Neural progenitor cell (in vitro differentiated cells): ENCODE data around the gene MYOM3. TPM values are rescaled to one million over a fixed set of nuclear protein-coding genes. Genes with fewer than 3 reads are reported as not detected.

Experiments
- DNase-seq: peaks from one replicate; pipeline ENCODE4 v3.0.0-alpha.2; 2016; ENCODE audit warnings: low spot score
- H2AFZ ChIP-seq: fragments of 200-600 bp; sonication (generic); replicated peaks from 2 replicates; pipeline ENCODE4 v1.6.1; 2016; ENCODE audit warnings: antibody characterized with exemption
- H3F3A ChIP-seq: fragments of 200-600 bp; sonication (generic); 2 replicates; pipeline ENCODE4 v1.6.1; 2016; ENCODE audit warnings: antibody characterized with exemption, low read depth
- H3K27ac ChIP-seq: fragments of 200-600 bp; sonication (generic); 2 replicates; pipeline ENCODE4 v1.5.1; 2016; ENCODE audit warnings: mild to moderate bottlenecking
- H3K27me3 ChIP-seq: fragments of 200-600 bp; sonication (generic); 2 replicates; pipeline ENCODE4 v1.6.1; 2016; ENCODE audit warnings: mild to moderate bottlenecking, moderate library complexity
- H3K36me3 ChIP-seq: fragments of 200-600 bp; sonication (generic); 2 replicates; pipeline ENCODE4 v1.5.1; 2016
- H3K4me1 ChIP-seq: fragments of 200-600 bp; sonication (generic); 2 replicates; pipeline ENCODE4 v1.6.1; 2016; ENCODE audit warnings: mixed run types
- H3K4me2 ChIP-seq: fragments of 200-600 bp; sonication (generic); 2 replicates; pipeline ENCODE4 v1.6.1; 2016
- H3K4me3 ChIP-seq: fragments of 200-600 bp; sonication (generic); 2 replicates; pipeline ENCODE4 v1.5.1; 2016
- H3K79me2 ChIP-seq: fragments of 200-600 bp; sonication (generic); 2 replicates; pipeline ENCODE4 v1.6.1; 2016; ENCODE audit warnings: low read depth
- H3K9ac ChIP-seq: fragments of 200-600 bp; sonication (generic); 2 replicates; pipeline ENCODE4 v1.6.1; 2016
- H3K9me3 ChIP-seq: fragments of 200-600 bp; sonication (generic); 2 replicates; pipeline ENCODE4 v1.5.1; 2016; ENCODE audit warnings: low read depth
- H4K20me1 ChIP-seq: fragments of 200-600 bp; sonication (generic); 2 replicates; pipeline ENCODE4 v1.6.1; 2016; ENCODE audit warnings: low read depth
- H3K27ac Mint-ChIP-seq: 3 replicates; pipeline ENCODE4 v1.8.0; 2021; ENCODE audit warnings: mixed read lengths
- H3K27me3 Mint-ChIP-seq: 2 replicates; pipeline ENCODE4 v1.8.0; 2022; ENCODE audit warnings: low read depth, mild to moderate bottlenecking, inconsistent platforms, moderate library complexity, mixed read lengths; ENCODE audit not compliant: insufficient read depth
- H3K36me3 Mint-ChIP-seq: 3 replicates; pipeline ENCODE4 v1.8.0; 2021; ENCODE audit warnings: mixed read lengths
- H3K4me1 Mint-ChIP-seq: 3 replicates; pipeline ENCODE4 v1.8.0; 2021; ENCODE audit warnings: mixed read lengths
- H3K4me3 Mint-ChIP-seq: 3 replicates; pipeline ENCODE4 v1.8.0; 2021; ENCODE audit warnings: mild to moderate bottlenecking, moderate library complexity, mixed read lengths
- H3K9me3 Mint-ChIP-seq: 3 replicates; pipeline ENCODE4 v1.8.0; 2020; ENCODE audit warnings: mixed read lengths
- EZH2 ChIP-seq: fragments of 200-600 bp; sonication (generic); IDR thresholded peaks from 2 replicates; pipeline ENCODE4 v1.6.1; 2017; ENCODE audit warnings: antibody characterized with exemption, mild to moderate bottlenecking, moderate library complexity
- EZH2phosphoT487 ChIP-seq: fragments of 200-600 bp; sonication (generic); IDR thresholded peaks from 2 replicates; pipeline ENCODE4 v1.6.1; 2017; ENCODE audit warnings: antibody characterized with exemption
- total RNA-seq: library from RNA; depleted of rRNA; stranded (reverse); fragments of >200 nt; gene quantifications from 2 replicates; pipeline ENCODE4 v1.2.3, GENCODE V29; 2015; ENCODE audit warnings: low replicate concordance
- TF ChIP-seq, protein P1 (sequence below): fragments of 200-600 bp; sonication (generic); IDR thresholded peaks from 2 replicates; pipeline ENCODE4 v1.5.1; 2017; ENCODE audit warnings: antibody characterized with exemption, mild to moderate bottlenecking

MYOM3 gene
- total RNA-seq, 1 donor from 2014 or later = not detected

DNA sequence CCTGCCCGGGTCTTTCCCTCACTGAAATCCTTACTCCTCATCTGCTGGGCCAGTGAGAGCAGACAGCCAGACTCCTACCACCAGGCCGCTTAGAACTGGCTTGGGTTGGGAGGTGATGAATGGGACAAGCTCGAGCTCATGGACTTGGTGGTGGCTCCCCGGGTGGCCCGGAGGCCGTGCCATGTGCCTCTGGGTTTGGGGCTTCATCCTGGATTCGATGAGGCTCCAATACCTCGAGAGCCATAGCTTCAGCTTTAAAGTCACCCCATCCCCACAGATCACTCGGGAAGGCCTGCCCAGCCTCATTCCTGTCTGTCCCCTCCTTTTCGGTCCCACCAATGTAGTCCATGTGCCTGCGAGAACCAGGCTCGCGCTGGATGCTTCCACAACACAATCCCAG is 51.5 kb downstream of the MYOM3 start:
- Mint-ChIP-seq H3K4me1 (peaks cover 2% of the 10 kb centered on the region), H3K27ac (no peak overlapping the region)

DNA sequence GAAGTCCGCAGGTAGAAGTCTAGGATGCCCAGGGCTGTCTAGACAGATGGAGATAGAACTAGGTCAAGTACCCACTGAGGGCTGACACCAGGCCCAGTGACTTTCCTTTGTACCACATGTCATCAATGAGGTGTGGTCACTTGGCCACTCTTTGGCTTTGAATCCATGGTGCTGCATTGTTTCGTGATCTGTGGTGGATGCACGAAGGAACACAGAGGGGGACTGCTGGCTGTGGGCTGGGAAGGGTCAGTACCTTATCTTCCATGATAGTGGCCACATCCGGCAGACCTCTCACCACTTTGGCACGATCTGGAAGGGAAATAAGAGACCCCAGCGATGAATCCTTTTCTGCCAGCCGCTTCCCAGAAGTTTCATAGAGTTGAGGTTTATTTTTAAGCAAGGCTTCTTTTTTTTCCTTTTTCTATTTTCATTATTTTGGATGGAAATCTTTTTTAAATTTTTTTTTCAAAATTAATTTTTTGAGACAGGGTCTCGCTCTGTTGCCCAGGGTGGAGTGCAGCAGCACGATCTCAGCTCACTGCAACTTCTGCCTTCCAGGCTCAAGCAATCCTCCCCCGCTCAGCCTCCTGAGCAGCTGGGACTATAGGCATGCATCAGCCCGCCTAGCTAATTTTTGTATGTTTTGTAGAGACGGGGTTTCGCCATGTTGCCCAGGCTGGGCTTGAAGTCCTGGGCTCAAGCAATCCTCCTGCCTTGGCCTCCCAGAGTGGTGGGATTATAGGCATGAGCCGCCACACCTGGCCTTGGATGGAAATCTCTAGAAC is 53.1 kb downstream of the MYOM3 start:
- Histone ChIP-seq H3K27ac (no peak overlapping the region), H3K79me2 (no peaks in the 10 kb centered on the region), H3K4me3 (no peak overlapping the region), H4K20me1 (no peaks in the 10 kb centered on the region), H3K4me1 (no peaks in the 10 kb centered on the region), H3K4me2 (no peak overlapping the region), H3K9me3 (no peaks in the 10 kb centered on the region), H2AFZ (no peak overlapping the region), H3F3A (no peaks in the 10 kb centered on the region), H3K36me3 (no peaks in the 10 kb centered on the region), H3K9ac (no peak overlapping the region), H3K27me3 (no peaks in the 10 kb centered on the region)
- Mint-ChIP-seq H3K4me3 (no peak overlapping the region), H3K36me3 (no peaks in the 10 kb centered on the region), H3K9me3 (peaks cover 10% of the 10 kb centered on the region), H3K4me1 (peaks cover 2% of the 10 kb centered on the region), H3K27ac (no peak overlapping the region), H3K27me3 (peaks cover 15% of the 10 kb centered on the region)
- TF ChIP-seq EZH2 (no peak), EZH2phosphoT487 (no peak)
- TF ChIP-seq, protein P1, sequence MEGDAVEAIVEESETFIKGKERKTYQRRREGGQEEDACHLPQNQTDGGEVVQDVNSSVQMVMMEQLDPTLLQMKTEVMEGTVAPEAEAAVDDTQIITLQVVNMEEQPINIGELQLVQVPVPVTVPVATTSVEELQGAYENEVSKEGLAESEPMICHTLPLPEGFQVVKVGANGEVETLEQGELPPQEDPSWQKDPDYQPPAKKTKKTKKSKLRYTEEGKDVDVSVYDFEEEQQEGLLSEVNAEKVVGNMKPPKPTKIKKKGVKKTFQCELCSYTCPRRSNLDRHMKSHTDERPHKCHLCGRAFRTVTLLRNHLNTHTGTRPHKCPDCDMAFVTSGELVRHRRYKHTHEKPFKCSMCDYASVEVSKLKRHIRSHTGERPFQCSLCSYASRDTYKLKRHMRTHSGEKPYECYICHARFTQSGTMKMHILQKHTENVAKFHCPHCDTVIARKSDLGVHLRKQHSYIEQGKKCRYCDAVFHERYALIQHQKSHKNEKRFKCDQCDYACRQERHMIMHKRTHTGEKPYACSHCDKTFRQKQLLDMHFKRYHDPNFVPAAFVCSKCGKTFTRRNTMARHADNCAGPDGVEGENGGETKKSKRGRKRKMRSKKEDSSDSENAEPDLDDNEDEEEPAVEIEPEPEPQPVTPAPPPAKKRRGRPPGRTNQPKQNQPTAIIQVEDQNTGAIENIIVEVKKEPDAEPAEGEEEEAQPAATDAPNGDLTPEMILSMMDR = no peak
- DNase-seq = no peak

More for the DNA sequence above, 51.5 kb downstream of the MYOM3 start:
- Histone ChIP-seq H3F3A (no peaks in the 10 kb centered on the region), H3K4me2 (no peak overlapping the region), H3K4me1 (no peaks in the 10 kb centered on the region), H3K9me3 (no peaks in the 10 kb centered on the region), H3K36me3 (no peaks in the 10 kb centered on the region), H3K79me2 (no peaks in the 10 kb centered on the region), H2AFZ (no peak overlapping the region), H3K27ac (no peak overlapping the region), H3K9ac (no peak overlapping the region), H3K27me3 (no peaks in the 10 kb centered on the region), H4K20me1 (no peaks in the 10 kb centered on the region), H3K4me3 (no peak overlapping the region)
- DNase-seq = no peak
- H3K27me3 Mint-ChIP-seq = peaks cover 16% of the 10 kb centered on the region
- no peaks in the 10 kb centered on the region for H3K36me3 Mint-ChIP-seq
- H3K9me3 Mint-ChIP-seq = peaks cover 10% of the 10 kb centered on the region
- TF ChIP-seq EZH2 (no peak), EZH2phosphoT487 (no peak)
- TF ChIP-seq, protein P1 = no peak
- H3K4me3 Mint-ChIP-seq = no peak overlapping the region

DNA sequence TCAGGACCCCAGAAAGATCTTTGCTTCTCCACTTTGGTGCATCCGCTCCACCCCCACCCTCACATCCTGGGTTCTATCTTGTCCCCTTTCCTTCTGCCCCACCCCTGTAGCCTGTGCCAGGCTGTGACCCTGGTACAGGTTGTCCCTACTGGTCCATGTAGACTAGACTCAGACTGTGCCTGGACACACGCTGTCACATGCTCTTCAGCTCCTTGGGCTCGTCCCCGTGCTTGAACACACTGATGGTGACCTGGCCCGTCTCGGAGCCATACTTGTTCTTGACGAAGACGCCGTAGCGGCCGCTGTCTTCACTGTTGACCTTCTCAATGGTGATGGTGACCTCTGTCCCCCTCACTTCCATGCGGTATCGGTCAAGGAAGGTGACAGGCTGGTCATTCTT is 54.8 kb downstream of the MYOM3 start:
- TF ChIP-seq, protein P1 = no peak
- no peak for TF ChIP-seq EZH2
- TF ChIP-seq EZH2phosphoT487 = no peak
- no peaks in the 10 kb centered on the region for H3K9me3 ChIP-seq
- no peak overlapping the region for H3K9ac ChIP-seq
- Mint-ChIP-seq H3K4me3 (no peak overlapping the region), H3K4me1 (peaks cover 2% of the 10 kb centered on the region), H3K27ac (no peak overlapping the region), H3K9me3 (peaks cover 2% of the 10 kb centered on the region), H3K27me3 (peaks cover 10% of the 10 kb centered on the region), H3K36me3 (no peaks in the 10 kb centered on the region)
- H3K27me3 ChIP-seq = no peaks in the 10 kb centered on the region
- no peaks in the 10 kb centered on the region for H4K20me1 ChIP-seq
- no peaks in the 10 kb centered on the region for H3K36me3 ChIP-seq
- H3K4me1 ChIP-seq = no peaks in the 10 kb centered on the region
- no peak overlapping the region for H3K4me3 ChIP-seq
- no peak overlapping the region for H3K27ac ChIP-seq
- no peak overlapping the region for H3K4me2 ChIP-seq
- H3K79me2 ChIP-seq = no peaks in the 10 kb centered on the region
- H3F3A ChIP-seq = no peaks in the 10 kb centered on the region
- no peak for DNase-seq
- no peak overlapping the region for H2AFZ ChIP-seq
